GM21786 (cell line): ENCODE measurements around the gene CCDC141.
"Not testable (repeated sequence)": the region's sequence is repeated elsewhere in the genome, so short reads cannot be mapped to it uniquely, and the experiment has no call there.

Source experiments
- ATAC-seq: cut with Tn5 transposase; IDR thresholded peaks from one replicate; pipeline ENCODE4 v1.9.1; 2021; ENCODE audit not compliant: unreplicated experiment

CCDC141 gene

GRCh38 chr2:179049546-179050311 lies at the start of gene CCDC141:
CCDC141 (minus strand) TSS chr2:179050137; CDS start chr2:179049941, 196 bp downstream.
- ATAC-seq: peak; percentile 58

- ATAC-seq: no peak
These were observed 48.2 kb upstream of the CCDC141 start for GRCh38 chr2:179098080-179098689.

- no peak for ATAC-seq
These were observed 47.2 kb upstream of the CCDC141 start for GRCh38 chr2:179097131-179097530.

- ATAC-seq: peak; percentile 97
These were observed 46.2 kb upstream of the CCDC141 start for GRCh38 chr2:179096090-179096489.

- not testable (repeated sequence) for ATAC-seq
These were observed 43.0 kb upstream of the CCDC141 start for GRCh38 chr2:179092912-179093311.

- no peak for ATAC-seq
These were observed 32.8 kb upstream of the CCDC141 start for GRCh38 chr2:179082697-179083096.

- ATAC-seq: no peak
These were observed 32.0 kb upstream of the CCDC141 start for GRCh38 chr2:179081954-179082353.

GRCh38 chr2:179072527-179072926 lies 22.6 kb upstream of the CCDC141 start:
- ATAC-seq: no peak

- no peak for ATAC-seq
These were observed 21.9 kb upstream of the CCDC141 start for GRCh38 chr2:179071810-179072355.

- ATAC-seq: no peak
These were observed 21.0 kb upstream of the CCDC141 start for GRCh38 chr2:179070895-179071294.

- no peak for ATAC-seq
These were observed 19.7 kb upstream of the CCDC141 start for GRCh38 chr2:179069685-179070084.

- ATAC-seq: no peak
These were observed 19.2 kb upstream of the CCDC141 start for GRCh38 chr2:179068991-179069643.

GRCh38 chr2:179059026-179059700 lies 9.2 kb upstream of the CCDC141 start:
- ATAC-seq: peak; percentile 94

GRCh38 chr2:179057737-179058136 lies 7.8 kb upstream of the CCDC141 start:
- no peak for ATAC-seq

- ATAC-seq: not testable (repeated sequence)
These were observed 3.6 kb upstream of the CCDC141 start for GRCh38 chr2:179053568-179053967.

- ATAC-seq: no peak
These were observed 1.3 kb upstream of the CCDC141 start for GRCh38 chr2:179051250-179051649.

- no peak for ATAC-seq
These were observed 818 bp upstream of the CCDC141 start for GRCh38 chr2:179050755-179051154.

GRCh38 chr2:179049203-179049545 lies 763 bp downstream of the CCDC141 start:
- peak; percentile 30 for ATAC-seq

GRCh38 chr2:179048099-179048498 lies 1.8 kb downstream of the CCDC141 start:
- no peak for ATAC-seq

GRCh38 chr2:179045602-179046001 lies 4.3 kb downstream of the CCDC141 start:
- not testable (repeated sequence) for ATAC-seq

- ATAC-seq: no peak
These were observed 5.4 kb downstream of the CCDC141 start for GRCh38 chr2:179044500-179044899.
